NB4 (cell line): Measurements from ENCODE around the gene TMEM181.
"Not testable (repeated sequence)": the region's sequence is repeated elsewhere in the genome, so short reads cannot be mapped to it uniquely, and the experiment has no call there.

Experiments used
- CTCF ChIP-seq: IDR thresholded peaks from one replicate; pipeline ENCODE4 v1.5.1; 2012; ENCODE audit warnings: low read depth, low read length
- MAX ChIP-seq: IDR thresholded peaks from 2 replicates; pipeline ENCODE4 v1.6.1; 2011; ENCODE audit warnings: low read depth, low read length
- MYC ChIP-seq: IDR thresholded peaks from 2 replicates; pipeline ENCODE4 v1.6.1; 2011; ENCODE audit warnings: low read depth, low read length
- POLR2A ChIP-seq: IDR thresholded peaks from 2 replicates; pipeline ENCODE4 v1.6.1; 2011; ENCODE audit warnings: mild to moderate bottlenecking; ENCODE audit not compliant: insufficient read length; ENCODE audit errors: extremely low read depth

- not testable (repeated sequence) for TF ChIP-seq CTCF, POLR2A, MYC, MAX
Measured at GRCh38 chr6:158677094-158677493, 117.2 kb downstream of the TMEM181 start.
